WTC11 (cell line): ENCODE results near the gene NOC2L.

Source experiments
- ATF2 ChIP-seq: sonication (generic); formaldehyde crosslinking; IDR thresholded peaks from 2 replicates; pipeline ENCODE4 v1.8.1; 2022; ENCODE audit warnings: low read depth, missing genetic modification reagents, borderline replicate concordance
- CREB1 ChIP-seq: sonication (generic); formaldehyde crosslinking; IDR thresholded peaks from 2 replicates; pipeline ENCODE4 v1.8.0; 2023; ENCODE audit warnings: mild to moderate bottlenecking, missing genetic modification reagents
- ELF4 ChIP-seq: sonication (generic); formaldehyde crosslinking; IDR thresholded peaks from 2 replicates; pipeline ENCODE4 v1.8.1; 2022; ENCODE audit warnings: low read depth, mild to moderate bottlenecking, moderate library complexity, missing genetic modification reagents
- ETV6 ChIP-seq: sonication (generic); formaldehyde crosslinking; IDR thresholded peaks from 2 replicates; pipeline ENCODE4 v1.8.1; 2022; ENCODE audit warnings: mild to moderate bottlenecking, missing genetic modification reagents
- FOXP4 ChIP-seq: sonication (generic); formaldehyde crosslinking; IDR thresholded peaks from 2 replicates; pipeline ENCODE4 v1.8.0; 2022; ENCODE audit warnings: mild to moderate bottlenecking, missing genetic modification reagents
- GTF2I ChIP-seq: fragments of 250-450 bp; sonication (Bioruptor Pico); conservative IDR thresholded peaks from 2 replicates; pipeline ENCODE4 v1.4.0; 2021; ENCODE audit warnings: mild to moderate bottlenecking
- HMGA2 ChIP-seq: fragments of 250-450 bp; sonication (Bioruptor Pico); IDR thresholded peaks from 2 replicates; pipeline ENCODE4 v1.4.0; 2021; ENCODE audit warnings: mild to moderate bottlenecking, moderate library complexity
- HMGXB4 ChIP-seq: sonication (generic); formaldehyde crosslinking; IDR thresholded peaks from 2 replicates; pipeline ENCODE4 v1.8.1; 2023; ENCODE audit warnings: mild to moderate bottlenecking, moderate library complexity, missing genetic modification reagents
- SP1 ChIP-seq: sonication (generic); formaldehyde crosslinking; conservative IDR thresholded peaks from 2 replicates; pipeline ENCODE4 v1.8.1; 2022; ENCODE audit warnings: missing genetic modification reagents
- ZBTB21 ChIP-seq: sonication (generic); formaldehyde crosslinking; IDR thresholded peaks from 2 replicates; pipeline ENCODE4 v1.8.1; 2023; ENCODE audit warnings: mild to moderate bottlenecking, missing genetic modification reagents, borderline replicate concordance
- ZNF512 ChIP-seq: sonication (generic); formaldehyde crosslinking; IDR thresholded peaks from 2 replicates; pipeline ENCODE4 v1.8.1; 2022; ENCODE audit warnings: missing genetic modification reagents, borderline replicate concordance
- TF ChIP-seq, protein P1 (sequence below): fragments of 200-600 bp; IDR thresholded peaks from 2 replicates; pipeline ENCODE4 v1.8.0; 2022; ENCODE audit warnings: antibody characterized with exemption

DNA sequence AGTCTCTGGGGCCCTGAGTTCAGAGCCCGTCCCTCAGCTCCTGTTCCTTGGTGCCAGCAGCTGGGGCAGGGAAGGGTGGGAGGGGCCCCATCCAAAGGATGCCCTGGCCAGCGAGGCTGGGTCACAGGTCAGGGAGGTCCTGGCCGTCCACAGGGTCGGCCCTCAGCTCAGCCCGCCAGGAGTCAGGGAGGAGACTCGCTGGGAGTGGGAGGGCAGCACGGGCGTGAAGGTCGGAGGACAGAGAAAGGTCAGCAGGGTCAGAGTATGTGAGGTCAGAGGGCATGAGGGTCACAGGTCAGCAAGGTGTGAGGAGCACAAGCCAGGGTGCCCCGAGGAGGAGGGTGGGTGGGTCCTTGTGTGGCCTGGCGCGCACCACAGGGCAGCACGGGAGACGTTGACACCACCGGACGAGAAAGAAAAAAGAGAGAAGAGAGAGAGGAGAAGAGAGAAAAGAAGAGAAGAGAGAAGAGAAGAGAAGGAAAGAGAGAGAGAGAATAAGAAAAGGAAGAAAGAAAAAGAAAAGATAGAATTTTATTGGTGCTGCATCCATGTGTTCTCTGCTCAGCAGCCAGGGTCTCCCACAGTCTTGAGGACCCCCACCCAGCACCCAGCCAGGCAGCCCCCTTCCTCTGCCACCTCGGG lies 15.8 kb upstream of the NOC2L start:
- TF ChIP-seq, protein P1, sequence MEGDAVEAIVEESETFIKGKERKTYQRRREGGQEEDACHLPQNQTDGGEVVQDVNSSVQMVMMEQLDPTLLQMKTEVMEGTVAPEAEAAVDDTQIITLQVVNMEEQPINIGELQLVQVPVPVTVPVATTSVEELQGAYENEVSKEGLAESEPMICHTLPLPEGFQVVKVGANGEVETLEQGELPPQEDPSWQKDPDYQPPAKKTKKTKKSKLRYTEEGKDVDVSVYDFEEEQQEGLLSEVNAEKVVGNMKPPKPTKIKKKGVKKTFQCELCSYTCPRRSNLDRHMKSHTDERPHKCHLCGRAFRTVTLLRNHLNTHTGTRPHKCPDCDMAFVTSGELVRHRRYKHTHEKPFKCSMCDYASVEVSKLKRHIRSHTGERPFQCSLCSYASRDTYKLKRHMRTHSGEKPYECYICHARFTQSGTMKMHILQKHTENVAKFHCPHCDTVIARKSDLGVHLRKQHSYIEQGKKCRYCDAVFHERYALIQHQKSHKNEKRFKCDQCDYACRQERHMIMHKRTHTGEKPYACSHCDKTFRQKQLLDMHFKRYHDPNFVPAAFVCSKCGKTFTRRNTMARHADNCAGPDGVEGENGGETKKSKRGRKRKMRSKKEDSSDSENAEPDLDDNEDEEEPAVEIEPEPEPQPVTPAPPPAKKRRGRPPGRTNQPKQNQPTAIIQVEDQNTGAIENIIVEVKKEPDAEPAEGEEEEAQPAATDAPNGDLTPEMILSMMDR, result no peak
- TF ChIP-seq ZBTB21 (CRISPR knock-in tag) (no peak), GTF2I (CRISPR knock-in tag) (no peak), ETV6 (CRISPR knock-in tag) (no peak), ATF2 (no peak), HMGA2 (no peak), SP1 (CRISPR knock-in tag) (no peak), ELF4 (no peak), CREB1 (CRISPR knock-in tag) (no peak), FOXP4 (no peak), HMGXB4 (CRISPR knock-in tag) (no peak), ZNF512 (CRISPR knock-in tag) (no peak)
